ENCODE data around the gene ANAPC7.

GRCh38 chr12:110426406-110426805 is 22.9 kb upstream of the ANAPC7 start:
- no peak for TF ChIP-seq CTCF (IDR thresholded peaks at IDR 0.05; ENCODE audit: low read depth, low read length)
- TF ChIP-seq EZH2phosphoT487 (IDR thresholded peaks at IDR 0.05; ENCODE audit: low read depth): no peak
